Transverse colon (tissue), 3 donors: ENCODE results near the gene ERGIC1.

Source experiments
- POLR2A ChIP-seq: fragments of 450-650 bp; IDR thresholded peaks from one replicate; pipeline ENCODE4 v1.6.1; 2016; ENCODE audit warnings: antibody characterized with exemption, mild to moderate bottlenecking, moderate library complexity
- POLR2AphosphoS5 ChIP-seq, 3 donors: sonication (generic); formaldehyde crosslinking; IDR thresholded peaks; one replicate each; pipeline ENCODE4 v1.6.1; 2016; ENCODE audit warnings: antibody characterized with exemption in 3 of 3

- TF ChIP-seq POLR2A: no peak
- TF ChIP-seq POLR2AphosphoS5 (IDR thresholded peaks at IDR 0.05): no peak
These were observed 26.2 kb upstream of the ERGIC1 start for GRCh38 chr5:172807766-172808311.
